Astrocyte of the cerebellum (primary cell): ENCODE data around the gene THSD4.

Experiments used
- DNase-seq: peaks from one replicate; pipeline ENCODE4 v3.0.0-alpha.2; 2011; ENCODE audit warnings: low read depth
- H3K4me3 ChIP-seq: 2 replicates; pipeline ENCODE4 v1.5.1; 2011; ENCODE audit warnings: mild to moderate bottlenecking, low read depth, low read length, moderate library complexity
- in situ Hi-C: cut with HindIII; loops from 2 replicates; pipeline ENCODE4 v1.10.0; 2017; ENCODE audit warnings: low sequenced_read_pairs
- TF ChIP-seq, protein P1 (sequence below): IDR thresholded peaks from 2 replicates; pipeline ENCODE4 v1.5.1; 2012; ENCODE audit warnings: low read length, low read depth, moderate library complexity, mild to moderate bottlenecking; ENCODE audit errors: missing control alignments

Gene THSD4

DNA sequence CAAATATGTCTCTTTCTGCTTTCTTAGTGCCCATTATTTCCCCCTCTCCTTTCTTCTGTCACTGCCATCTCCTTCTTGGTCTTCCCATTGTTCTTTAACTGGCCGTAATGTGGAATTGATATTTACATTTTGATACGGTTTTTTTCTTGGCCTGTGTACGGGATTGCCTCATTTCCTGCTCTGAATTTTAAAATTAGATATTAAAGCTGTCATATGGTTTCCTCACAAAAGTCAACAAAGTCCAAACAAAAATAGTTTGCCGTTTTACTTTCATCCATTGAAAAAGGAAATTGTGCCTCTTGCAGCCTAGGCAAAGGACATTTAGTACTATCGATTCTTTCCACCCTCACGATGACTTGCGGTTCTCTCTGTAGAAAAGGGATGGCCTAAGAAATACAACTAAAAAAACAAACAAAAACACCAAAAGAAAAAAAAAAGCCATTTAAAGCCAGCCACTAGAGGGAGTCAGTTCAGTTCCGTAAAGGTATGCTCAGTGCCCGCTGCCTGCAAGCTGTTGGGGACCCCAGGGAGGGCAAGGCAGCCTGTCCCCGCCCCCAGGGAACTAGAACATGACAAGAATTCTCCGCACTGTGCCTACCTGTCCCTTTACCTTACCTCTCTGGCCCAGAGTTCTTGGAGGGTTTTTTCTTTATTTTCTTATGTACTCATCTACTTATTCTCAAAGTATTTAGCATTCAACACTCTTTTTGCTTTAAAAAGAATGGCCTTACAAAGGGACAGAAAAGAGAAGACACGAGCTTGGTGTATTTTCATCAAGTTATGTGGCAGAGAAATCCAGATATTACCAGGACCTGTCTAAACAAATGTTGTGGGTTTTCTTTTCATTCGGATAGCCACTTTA lies 665.1 kb downstream of the THSD4 start:
- in situ Hi-C loops, result no loop called here
- DNase-seq, result no peak
- no peak overlapping the region for H3K4me3 ChIP-seq
- TF ChIP-seq, protein P1, sequence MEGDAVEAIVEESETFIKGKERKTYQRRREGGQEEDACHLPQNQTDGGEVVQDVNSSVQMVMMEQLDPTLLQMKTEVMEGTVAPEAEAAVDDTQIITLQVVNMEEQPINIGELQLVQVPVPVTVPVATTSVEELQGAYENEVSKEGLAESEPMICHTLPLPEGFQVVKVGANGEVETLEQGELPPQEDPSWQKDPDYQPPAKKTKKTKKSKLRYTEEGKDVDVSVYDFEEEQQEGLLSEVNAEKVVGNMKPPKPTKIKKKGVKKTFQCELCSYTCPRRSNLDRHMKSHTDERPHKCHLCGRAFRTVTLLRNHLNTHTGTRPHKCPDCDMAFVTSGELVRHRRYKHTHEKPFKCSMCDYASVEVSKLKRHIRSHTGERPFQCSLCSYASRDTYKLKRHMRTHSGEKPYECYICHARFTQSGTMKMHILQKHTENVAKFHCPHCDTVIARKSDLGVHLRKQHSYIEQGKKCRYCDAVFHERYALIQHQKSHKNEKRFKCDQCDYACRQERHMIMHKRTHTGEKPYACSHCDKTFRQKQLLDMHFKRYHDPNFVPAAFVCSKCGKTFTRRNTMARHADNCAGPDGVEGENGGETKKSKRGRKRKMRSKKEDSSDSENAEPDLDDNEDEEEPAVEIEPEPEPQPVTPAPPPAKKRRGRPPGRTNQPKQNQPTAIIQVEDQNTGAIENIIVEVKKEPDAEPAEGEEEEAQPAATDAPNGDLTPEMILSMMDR, result peak; percentile 75

- in situ Hi-C loops, result no loop called here
- DNase-seq, result no peak
- H3K4me3 ChIP-seq, result no peak overlapping the region
- TF ChIP-seq, protein P1, result no peak
These were observed 666.1 kb downstream of the THSD4 start for GRCh38 chr15:71781179-71781964.

GRCh38 chr15:71781965-71782265 lies 666.6 kb downstream of the THSD4 start:
- TF ChIP-seq, protein P1, result no peak
- H3K4me3 ChIP-seq, result no peak overlapping the region
- in situ Hi-C loops, result no loop called here
- no peak for DNase-seq

GRCh38 chr15:71782422-71783165 lies 667.3 kb downstream of the THSD4 start:
- in situ Hi-C loops, result no loop called here
- no peak overlapping the region for H3K4me3 ChIP-seq
- no peak for DNase-seq
- TF ChIP-seq, protein P1, result no peak

GRCh38 chr15:71784719-71785118 lies 669.4 kb downstream of the THSD4 start:
- DNase-seq, result no peak
- H3K4me3 ChIP-seq, result no peak overlapping the region
- in situ Hi-C loops, result no loop called here
- TF ChIP-seq, protein P1, result peak; percentile 31

DNA sequence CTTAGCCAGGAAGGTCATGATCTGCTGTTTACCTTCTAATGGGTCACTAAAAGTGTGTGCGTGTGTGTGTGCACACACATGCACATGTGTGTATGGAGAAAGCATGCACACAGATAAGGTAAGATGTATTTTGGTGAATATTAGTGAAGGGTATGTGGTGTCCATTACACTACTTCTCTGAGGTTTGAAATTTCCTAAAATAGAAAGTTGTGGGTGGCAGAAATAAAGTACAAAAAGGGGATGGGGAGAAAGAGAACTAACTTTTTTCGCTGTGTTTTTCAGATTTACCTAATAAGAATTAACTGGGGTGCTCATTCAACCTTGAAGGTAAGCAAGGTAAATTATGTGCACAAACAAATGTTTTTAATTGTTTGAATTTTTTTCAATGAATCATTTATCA lies 670.7 kb downstream of the THSD4 start:
- no peak for DNase-seq
- TF ChIP-seq, protein P1, result no peak
- in situ Hi-C loops, result no loop called here
- no peak overlapping the region for H3K4me3 ChIP-seq
